Measurements from ENCODE around the gene MRPL51. TPM values are rescaled to one million over a fixed set of nuclear protein-coding genes. Genes with fewer than 3 reads are reported as not detected.

Gene MRPL51
- total and polyA plus RNA-seq, 2 donors from 2014 or later, result 132 to 268 TPM

GRCh38 chr12:6541371-6542165 is 48.5 kb upstream of the MRPL51 start:
- intact Hi-C loops (cut with DNase I), result no loop called here
- H3K4me1 ChIP-seq (ENCODE audit: control insufficient read depth in 2 of 3, insufficient read depth in 2 of 3, low read depth in 1 of 3, low read length in 3 of 3), result peaks cover 0 to 23% (median 9%) of the 10 kb centered on the region in 3 donors
- FAIRE-seq, result no peak
- no peaks in the 10 kb centered on the region for H3K9me3 ChIP-seq (ENCODE audit: control insufficient read depth in 2 of 3, insufficient read depth in 1 of 3, low read length in 3 of 3)
- no peaks in the 10 kb centered on the region for H3K27me3 ChIP-seq (ENCODE audit: control insufficient read depth, insufficient read depth, low read length)
- H3K36me3 ChIP-seq (ENCODE audit: control insufficient read depth in 2 of 3, insufficient read depth in 3 of 3, low read length in 3 of 3), result peaks cover 0 to 33% (median 21%) of the 10 kb centered on the region in 3 donors
- no peak for TF ChIP-seq CTCF (IDR thresholded peaks at IDR 0.05; ENCODE audit: borderline replicate concordance, extremely low read depth, insufficient read depth)
- H3K27ac ChIP-seq (ENCODE audit: low read depth in 2 of 2, low read length in 2 of 2), result peak overlapping the region; percentile 52 to 72
- no peak overlapping the region for H3K4me3 ChIP-seq (ENCODE audit: low read length in 3 of 3)
- no peak for DNase-seq
- H3K9ac ChIP-seq (ENCODE audit: low read length in 3 of 3), result peak overlapping the region in 1 of 3 donors; percentile 30

- H3K9ac ChIP-seq (ENCODE audit: low read length in 3 of 3), result no peak overlapping the region
- no peak overlapping the region for H3K4me3 ChIP-seq (ENCODE audit: low read length in 3 of 3)
- no peaks in the 10 kb centered on the region for H3K9me3 ChIP-seq (ENCODE audit: control insufficient read depth in 2 of 3, insufficient read depth in 1 of 3, low read length in 3 of 3)
- H3K4me1 ChIP-seq (ENCODE audit: control insufficient read depth in 2 of 3, insufficient read depth in 2 of 3, low read depth in 1 of 3, low read length in 3 of 3), result peaks cover 0 to 34% (median 14%) of the 10 kb centered on the region in 3 donors
- H3K27ac ChIP-seq (ENCODE audit: low read depth in 2 of 2, low read length in 2 of 2), result peak overlapping the region in 1 of 2 donors; percentile 51
- peak; percentile 92 to 96 (median 93) for DNase-seq
- peaks cover 0 to 32% (median 23%) of the 10 kb centered on the region in 3 donors for H3K36me3 ChIP-seq (ENCODE audit: control insufficient read depth in 2 of 3, insufficient read depth in 3 of 3, low read length in 3 of 3)
- no peak for TF ChIP-seq CTCF (IDR thresholded peaks at IDR 0.05; ENCODE audit: borderline replicate concordance, extremely low read depth, insufficient read depth)
- no peak for FAIRE-seq
- H3K27me3 ChIP-seq (ENCODE audit: control insufficient read depth, insufficient read depth, low read length), result no peaks in the 10 kb centered on the region
- intact Hi-C loops (cut with DNase I), result no loop called here
These were observed 47.3 kb upstream of the MRPL51 start for GRCh38 chr12:6540181-6540877.

- intact Hi-C loops (cut with DNase I), result no loop called here
- Histone ChIP-seq H3K9ac (ENCODE audit: low read length in 3 of 3) (no peak overlapping the region), H3K4me1 (ENCODE audit: control insufficient read depth in 2 of 3, insufficient read depth in 2 of 3, low read depth in 1 of 3, low read length in 3 of 3) (peaks cover 0 to 34% (median 14%) of the 10 kb centered on the region in 3 donors), H3K9me3 (ENCODE audit: control insufficient read depth in 2 of 3, insufficient read depth in 1 of 3, low read length in 3 of 3) (no peaks in the 10 kb centered on the region), H3K4me3 (ENCODE audit: low read length in 3 of 3) (no peak overlapping the region), H3K27ac (ENCODE audit: low read depth in 2 of 2, low read length in 2 of 2) (no peak overlapping the region), H3K36me3 (ENCODE audit: control insufficient read depth in 2 of 3, insufficient read depth in 3 of 3, low read length in 3 of 3) (peaks cover 0 to 32% (median 23%) of the 10 kb centered on the region in 3 donors), H3K27me3 (ENCODE audit: control insufficient read depth, insufficient read depth, low read length) (no peaks in the 10 kb centered on the region)
- no peak for DNase-seq
- no peak for FAIRE-seq
- no peak for TF ChIP-seq CTCF (IDR thresholded peaks at IDR 0.05; ENCODE audit: borderline replicate concordance, extremely low read depth, insufficient read depth)
These were observed 46.7 kb upstream of the MRPL51 start for GRCh38 chr12:6539707-6540134.
